Keratinocyte (primary cell): Measurements from ENCODE around the gene BCORL1. TPM values are rescaled to one million over a fixed set of nuclear protein-coding genes. Genes with fewer than 3 reads are reported as not detected.

Experiments used
- DNase-seq: peaks from one replicate; pipeline ENCODE4 v3.0.0-alpha.2; 2011; ENCODE audit warnings: low read depth, missing footprints, low spot score
- FAIRE-seq: peaks from 2 replicates; lab custom pipeline; 2011; peaks lifted over from hg19 to GRCh38; lab: Jason Lieb, UNC
- H2AFZ ChIP-seq: 2 replicates; pipeline ENCODE4 v1.6.0; 2012; ENCODE audit warnings: low read length, control low read depth, inconsistent platforms; ENCODE audit not compliant: control insufficient read depth
- H3K27ac ChIP-seq: 2 replicates; pipeline ENCODE4 v1.5.1; 2011; ENCODE audit warnings: low read length; ENCODE audit not compliant: control insufficient read depth, insufficient read depth
- H3K27me3 ChIP-seq: 3 replicates; pipeline ENCODE4 v1.6.0; 2011; ENCODE audit warnings: low read length; ENCODE audit not compliant: control insufficient read depth, insufficient read depth; ENCODE audit errors: extremely low read depth
- H3K36me3 ChIP-seq, 2 experiments: 2 replicates in 1 of 2; 3 replicates in 1 of 2; pipeline ENCODE4 v1.5.1; 2011; ENCODE audit warnings: low read length in 2 of 2, mild to moderate bottlenecking in 1 of 2; ENCODE audit not compliant: control insufficient read depth in 2 of 2, insufficient read depth in 2 of 2; ENCODE audit errors: extremely low read depth in 1 of 2
- H3K4me1 ChIP-seq: 3 replicates; pipeline ENCODE4 v1.5.1; 2011; ENCODE audit warnings: low read length; ENCODE audit not compliant: control insufficient read depth, insufficient read depth; ENCODE audit errors: extremely low read depth
- H3K4me2 ChIP-seq: 3 replicates; pipeline ENCODE4 v1.6.0; 2011; ENCODE audit warnings: low read depth, low read length; ENCODE audit not compliant: control insufficient read depth, insufficient read depth; ENCODE audit errors: extremely low read depth
- H3K4me3 ChIP-seq, 3 experiments: fragments of 200-600 bp in 1 of 3; sonication (generic) in 1 of 3; 2 replicates in 2 of 3; 3 replicates in 1 of 3; pipeline ENCODE4 v1.5.1; 2011 to 2016; ENCODE audit warnings: low read length in 3 of 3, mild to moderate bottlenecking in 3 of 3, control low read depth in 2 of 3, inconsistent platforms in 1 of 3, low read depth in 1 of 3, mixed read lengths in 1 of 3, mixed run types in 1 of 3, moderate library complexity in 1 of 3; ENCODE audit not compliant: control insufficient read depth in 2 of 3, insufficient read depth in 2 of 3; ENCODE audit errors: extremely low read depth in 1 of 3
- H3K79me2 ChIP-seq: 2 replicates; pipeline ENCODE4 v1.6.0; 2012; ENCODE audit warnings: low read length; ENCODE audit not compliant: control insufficient read depth, insufficient read depth
- H3K9ac ChIP-seq: 3 replicates; pipeline ENCODE4 v1.6.0; 2011; ENCODE audit warnings: low read length; ENCODE audit not compliant: control insufficient read depth, insufficient read depth; ENCODE audit errors: extremely low read depth
- H3K9me1 ChIP-seq: 3 replicates; pipeline ENCODE4 v1.6.0; 2011; ENCODE audit warnings: low read length; ENCODE audit not compliant: control insufficient read depth, insufficient read depth; ENCODE audit errors: extremely low read depth
- H3K9me3 ChIP-seq: 2 replicates; pipeline ENCODE4 v1.5.1; 2012; ENCODE audit warnings: low read depth, low read length; ENCODE audit not compliant: control insufficient read depth
- H4K20me1 ChIP-seq: 3 replicates; pipeline ENCODE4 v1.6.0; 2011; ENCODE audit warnings: low read length; ENCODE audit not compliant: control insufficient read depth, insufficient read depth; ENCODE audit errors: extremely low read depth
- EZH2 ChIP-seq: IDR thresholded peaks from one replicate; pipeline ENCODE4 v1.6.1; 2012; ENCODE audit warnings: inconsistent platforms, mild to moderate bottlenecking, low read length, moderate library complexity
- dilution Hi-C: fragments of 300-500 bp; cut with MboI; formaldehyde crosslinking; loops from one replicate; pipeline ENCODE4 v1.7.0; 2020; ENCODE audit warnings: low sequenced_read_pairs; ENCODE audit not compliant: extremely low pct_ligation_motif_present
- polyA plus RNA-seq, 5 experiments: library from polyadenylated mRNA; depleted of rRNA in 3 of 5; stranded (reverse) in 3 of 5; stranded (forward) in 1 of 5; unstranded in 1 of 5; fragments of >200 nt; gene quantifications; 1 replicate in 1 of 5; 2 replicates in 3 of 5; 3 replicates in 1 of 5; pipeline versions ENCODE4 v1.2.1 to v1.2.3, GENCODE V29; 2011 to 2012; ENCODE audit warnings: missing spikeins in 2 of 5, low read depth in 1 of 5, low replicate concordance in 1 of 5
- TF ChIP-seq, protein P1 (sequence below), 3 experiments: IDR thresholded peaks in 1 of 3; conservative IDR thresholded peaks in 1 of 3; optimal IDR thresholded peaks in 1 of 3; 2 replicates in 2 of 3; 3 replicates in 1 of 3; pipeline versions ENCODE3 to v1.5.1; 2011; ENCODE audit warnings: low read length in 3 of 3, mild to moderate bottlenecking in 3 of 3, moderate library complexity in 2 of 3, control low read depth in 1 of 3, inconsistent platforms in 1 of 3; ENCODE audit not compliant: insufficient read depth in 2 of 3; ENCODE audit errors: extremely low read depth in 1 of 3

Gene BCORL1
- polyA plus RNA-seq, 1 donor (not counting 4 experiments of a cell fraction or from before 2014, with no cell fraction given): 0.54 TPM

DNA sequence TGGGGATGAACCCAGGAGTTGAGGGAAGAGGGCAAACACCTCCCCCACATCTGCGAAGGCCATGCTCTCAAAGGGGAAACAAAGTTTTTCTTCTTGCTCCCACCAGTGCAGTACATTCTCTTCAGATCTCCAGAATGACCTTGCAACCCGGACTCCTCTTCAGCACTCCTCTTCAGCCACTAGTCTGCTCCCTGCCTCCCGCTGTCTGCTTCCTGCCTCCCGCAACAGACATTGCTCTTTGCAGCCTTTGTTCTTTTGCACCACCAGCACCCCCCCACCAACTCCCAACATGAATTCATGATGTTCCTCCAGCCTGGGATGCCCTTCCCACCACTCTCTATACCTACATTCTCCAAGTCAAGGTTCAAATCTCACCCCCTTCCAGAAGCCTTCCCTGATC is 44.4 kb upstream of the BCORL1 start:
- TF ChIP-seq, protein P1, sequence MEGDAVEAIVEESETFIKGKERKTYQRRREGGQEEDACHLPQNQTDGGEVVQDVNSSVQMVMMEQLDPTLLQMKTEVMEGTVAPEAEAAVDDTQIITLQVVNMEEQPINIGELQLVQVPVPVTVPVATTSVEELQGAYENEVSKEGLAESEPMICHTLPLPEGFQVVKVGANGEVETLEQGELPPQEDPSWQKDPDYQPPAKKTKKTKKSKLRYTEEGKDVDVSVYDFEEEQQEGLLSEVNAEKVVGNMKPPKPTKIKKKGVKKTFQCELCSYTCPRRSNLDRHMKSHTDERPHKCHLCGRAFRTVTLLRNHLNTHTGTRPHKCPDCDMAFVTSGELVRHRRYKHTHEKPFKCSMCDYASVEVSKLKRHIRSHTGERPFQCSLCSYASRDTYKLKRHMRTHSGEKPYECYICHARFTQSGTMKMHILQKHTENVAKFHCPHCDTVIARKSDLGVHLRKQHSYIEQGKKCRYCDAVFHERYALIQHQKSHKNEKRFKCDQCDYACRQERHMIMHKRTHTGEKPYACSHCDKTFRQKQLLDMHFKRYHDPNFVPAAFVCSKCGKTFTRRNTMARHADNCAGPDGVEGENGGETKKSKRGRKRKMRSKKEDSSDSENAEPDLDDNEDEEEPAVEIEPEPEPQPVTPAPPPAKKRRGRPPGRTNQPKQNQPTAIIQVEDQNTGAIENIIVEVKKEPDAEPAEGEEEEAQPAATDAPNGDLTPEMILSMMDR (optimal IDR thresholded peaks at IDR 0.05 in 1 of 3, IDR thresholded peaks at IDR 0.05 in 1 of 3, conservative IDR thresholded peaks at IDR 0.05 in 1 of 3; ENCODE audit: extremely low read depth in 1 of 3, insufficient read depth in 2 of 3, low read length in 3 of 3): no peak
- TF ChIP-seq EZH2: no peak
- Histone ChIP-seq H3K4me2 (no peak overlapping the region), H3K4me3 (no peak overlapping the region), H3K27me3 (peaks cover 14% of the 10 kb centered on the region), H3K4me1 (no peaks in the 10 kb centered on the region), H3K27ac (no peak overlapping the region), H2AFZ (no peak overlapping the region), H3K79me2 (no peaks in the 10 kb centered on the region), H4K20me1 (no peaks in the 10 kb centered on the region), H3K9me1 (no peaks in the 10 kb centered on the region), H3K9ac (no peak overlapping the region), H3K9me3 (no peaks in the 10 kb centered on the region), H3K36me3 (no peaks in the 10 kb centered on the region)
- no peak for FAIRE-seq
- dilution Hi-C loops: no loop called here
- DNase-seq: no peak

DNA sequence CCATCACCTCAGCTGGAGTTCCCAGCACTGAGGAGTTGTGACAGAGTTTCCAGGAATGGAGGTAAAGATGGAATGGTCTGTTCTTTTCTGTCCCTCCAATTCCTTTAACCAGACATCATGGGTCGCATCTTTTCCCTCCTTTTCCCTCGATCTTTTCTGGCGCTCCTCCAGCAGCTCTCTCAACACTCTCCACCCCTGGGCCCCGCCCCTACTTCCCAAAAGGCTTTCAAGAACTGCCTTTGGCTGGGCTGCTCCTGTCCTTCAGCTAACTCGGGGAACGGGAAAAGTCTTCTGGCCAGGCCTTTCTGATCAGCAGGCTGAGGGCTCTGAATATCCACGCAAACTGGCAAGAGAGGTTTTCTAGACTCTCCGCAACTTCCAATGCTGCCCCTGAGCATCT is 42.4 kb upstream of the BCORL1 start:
- no peaks in the 10 kb centered on the region for H3K36me3 ChIP-seq
- no peak overlapping the region for H3K27ac ChIP-seq
- no peaks in the 10 kb centered on the region for H3K9me1 ChIP-seq
- H3K79me2 ChIP-seq: no peaks in the 10 kb centered on the region
- H3K9ac ChIP-seq: no peak overlapping the region
- TF ChIP-seq, protein P1 (optimal IDR thresholded peaks at IDR 0.05 in 1 of 3, IDR thresholded peaks at IDR 0.05 in 1 of 3, conservative IDR thresholded peaks at IDR 0.05 in 1 of 3; ENCODE audit: extremely low read depth in 1 of 3, insufficient read depth in 2 of 3, low read length in 3 of 3): no peak
- no peak for TF ChIP-seq EZH2
- dilution Hi-C loops: no loop called here
- no peak for DNase-seq
- no peaks in the 10 kb centered on the region for H4K20me1 ChIP-seq
- no peaks in the 10 kb centered on the region for H3K9me3 ChIP-seq
- H3K4me3 ChIP-seq: no peak overlapping the region
- peaks cover 3% of the 10 kb centered on the region for H3K27me3 ChIP-seq
- FAIRE-seq: no peak
- H2AFZ ChIP-seq: no peak overlapping the region
- no peak overlapping the region for H3K4me2 ChIP-seq
- no peaks in the 10 kb centered on the region for H3K4me1 ChIP-seq
